ENCODE results near the gene UQCC5.

DNA sequence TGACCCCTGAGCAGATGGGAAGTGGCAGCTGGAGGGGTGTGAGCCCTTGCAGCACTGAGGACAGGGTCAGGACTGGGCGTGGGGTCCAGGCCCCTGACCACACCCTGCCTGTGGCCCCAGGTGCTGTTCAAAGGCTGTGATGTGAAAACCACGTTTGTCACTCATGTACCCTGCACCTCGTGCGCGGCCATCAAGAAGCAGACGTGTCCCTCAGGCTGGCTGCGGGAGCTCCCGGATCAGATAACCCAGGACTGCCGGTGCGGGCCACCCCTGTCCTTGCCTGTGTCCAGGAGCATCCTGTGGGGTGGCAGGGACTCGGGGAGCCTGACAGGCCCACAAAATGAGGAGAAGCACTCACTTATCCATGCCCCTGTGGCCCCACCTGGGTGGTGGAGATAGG is 35.4 kb upstream of the UQCC5 start:
- TF ChIP-seq, protein P1, sequence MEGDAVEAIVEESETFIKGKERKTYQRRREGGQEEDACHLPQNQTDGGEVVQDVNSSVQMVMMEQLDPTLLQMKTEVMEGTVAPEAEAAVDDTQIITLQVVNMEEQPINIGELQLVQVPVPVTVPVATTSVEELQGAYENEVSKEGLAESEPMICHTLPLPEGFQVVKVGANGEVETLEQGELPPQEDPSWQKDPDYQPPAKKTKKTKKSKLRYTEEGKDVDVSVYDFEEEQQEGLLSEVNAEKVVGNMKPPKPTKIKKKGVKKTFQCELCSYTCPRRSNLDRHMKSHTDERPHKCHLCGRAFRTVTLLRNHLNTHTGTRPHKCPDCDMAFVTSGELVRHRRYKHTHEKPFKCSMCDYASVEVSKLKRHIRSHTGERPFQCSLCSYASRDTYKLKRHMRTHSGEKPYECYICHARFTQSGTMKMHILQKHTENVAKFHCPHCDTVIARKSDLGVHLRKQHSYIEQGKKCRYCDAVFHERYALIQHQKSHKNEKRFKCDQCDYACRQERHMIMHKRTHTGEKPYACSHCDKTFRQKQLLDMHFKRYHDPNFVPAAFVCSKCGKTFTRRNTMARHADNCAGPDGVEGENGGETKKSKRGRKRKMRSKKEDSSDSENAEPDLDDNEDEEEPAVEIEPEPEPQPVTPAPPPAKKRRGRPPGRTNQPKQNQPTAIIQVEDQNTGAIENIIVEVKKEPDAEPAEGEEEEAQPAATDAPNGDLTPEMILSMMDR (IDR thresholded peaks at IDR 0.05), result no peak
- TF ChIP-seq POLR2A (IDR thresholded peaks at IDR 0.05), result no peak
